Measurements from ENCODE around the gene PLCXD1.
"Not testable (repeated sequence)": the region's sequence is repeated elsewhere in the genome, so short reads cannot be mapped to it uniquely, and the experiment has no call there.

Gene PLCXD1

DNA sequence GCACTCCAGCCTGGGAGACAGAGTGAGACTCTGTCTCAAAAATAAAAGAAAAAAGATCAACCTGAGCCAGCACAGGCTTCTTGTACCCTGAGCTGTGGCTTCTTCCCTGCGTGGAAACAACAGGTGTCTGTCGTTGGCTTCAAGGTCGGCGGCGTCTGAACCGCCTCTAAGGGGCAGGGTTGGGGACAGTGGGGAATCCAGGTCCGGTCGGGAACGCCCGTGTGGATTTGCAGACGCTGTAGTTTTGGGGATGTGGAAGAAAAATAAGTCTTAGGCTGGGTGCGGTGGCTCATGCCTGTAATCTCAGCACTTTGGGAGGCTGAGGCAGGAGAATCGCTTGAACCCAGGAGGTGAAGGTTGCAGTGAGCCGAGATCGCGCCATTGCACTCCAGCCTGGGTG, 17.2 kb upstream of the PLCXD1 start:
- DNase-seq, result not testable (repeated sequence)

DNA sequence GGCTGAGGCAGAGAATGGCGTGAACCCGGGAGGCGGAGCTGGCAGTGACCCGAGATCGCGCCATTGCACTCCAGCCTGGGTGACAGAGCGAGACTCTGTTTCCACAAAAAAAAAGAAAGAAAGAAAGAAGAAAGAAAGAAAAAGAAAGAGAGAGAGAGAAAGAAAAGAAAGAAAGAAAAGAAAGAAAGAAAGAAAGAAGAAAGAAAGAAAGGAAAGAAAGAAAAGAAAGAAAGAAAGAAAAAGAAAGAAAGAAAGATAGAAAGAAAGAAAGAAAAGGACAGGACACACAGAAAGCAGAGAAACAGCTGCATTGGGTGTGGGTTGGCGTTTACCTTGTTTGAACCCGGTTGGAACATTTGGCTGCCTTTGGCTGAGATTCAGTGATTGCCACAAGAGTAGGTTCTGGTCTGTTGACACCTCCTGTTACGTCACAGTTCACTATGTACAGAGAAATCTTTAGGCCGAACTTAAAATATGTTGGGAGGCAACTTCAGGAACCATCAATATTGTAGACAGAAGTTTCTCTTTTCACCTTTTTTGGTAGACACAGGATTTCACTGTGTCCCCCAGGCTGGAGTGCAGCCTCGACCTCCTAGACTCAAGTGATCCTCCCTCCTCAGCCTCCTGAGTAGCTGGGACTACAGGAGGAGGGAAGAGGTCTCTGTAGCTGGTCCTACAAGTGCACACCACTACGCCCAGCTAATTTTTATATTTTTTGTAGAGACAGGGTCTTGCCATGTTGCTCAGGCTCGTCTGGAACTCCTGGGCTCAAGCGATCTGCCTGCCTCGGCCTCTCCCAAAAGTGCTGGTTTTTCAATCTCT, 16.3 kb upstream of the PLCXD1 start:
- DNase-seq, result no peak

DNA sequence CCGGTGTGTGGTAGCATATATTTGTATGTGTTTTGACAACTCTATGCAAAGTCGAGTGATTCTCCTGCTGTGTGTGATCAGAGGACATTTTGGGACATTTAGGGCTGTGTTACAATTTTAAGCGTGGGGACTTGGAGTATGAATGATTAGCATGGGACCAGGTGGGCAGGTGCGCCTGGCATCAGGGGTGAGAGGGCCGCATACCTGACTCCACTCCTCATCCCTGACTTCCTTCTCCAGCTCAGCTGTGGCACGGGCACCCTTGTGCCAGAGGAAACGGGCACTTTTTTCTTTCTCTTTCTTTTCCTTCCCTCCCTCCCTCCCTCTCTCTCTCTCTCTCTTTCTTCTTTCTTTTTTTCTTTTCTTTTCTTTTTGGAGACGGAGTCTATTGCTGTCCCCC, 15.7 kb upstream of the PLCXD1 start:
- no peak for DNase-seq

DNA sequence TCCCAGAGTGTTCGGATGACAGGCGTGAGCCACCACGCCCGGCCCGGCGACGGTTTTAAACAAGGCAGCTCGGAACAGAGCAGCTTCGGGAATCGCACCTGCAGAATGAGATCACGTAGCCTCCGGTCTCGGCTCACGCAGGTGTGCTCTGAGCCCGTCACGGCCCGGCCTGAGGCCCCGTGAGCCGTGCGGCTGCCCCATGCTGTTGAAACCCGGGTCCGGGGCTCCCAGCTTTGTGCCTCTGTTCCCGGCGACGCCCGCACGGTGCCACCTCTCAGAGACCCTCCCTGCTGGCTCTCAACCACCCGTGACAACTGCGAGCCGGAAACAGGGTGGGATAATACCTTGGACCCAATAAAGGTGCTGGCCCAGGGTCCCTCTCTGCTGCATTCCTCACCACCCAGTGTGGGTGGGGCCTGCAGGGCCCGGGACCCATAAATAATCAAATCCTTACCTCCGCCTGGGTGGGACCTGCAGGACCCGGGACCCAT, 13.4 kb upstream of the PLCXD1 start:
- no peak for DNase-seq

DNA sequence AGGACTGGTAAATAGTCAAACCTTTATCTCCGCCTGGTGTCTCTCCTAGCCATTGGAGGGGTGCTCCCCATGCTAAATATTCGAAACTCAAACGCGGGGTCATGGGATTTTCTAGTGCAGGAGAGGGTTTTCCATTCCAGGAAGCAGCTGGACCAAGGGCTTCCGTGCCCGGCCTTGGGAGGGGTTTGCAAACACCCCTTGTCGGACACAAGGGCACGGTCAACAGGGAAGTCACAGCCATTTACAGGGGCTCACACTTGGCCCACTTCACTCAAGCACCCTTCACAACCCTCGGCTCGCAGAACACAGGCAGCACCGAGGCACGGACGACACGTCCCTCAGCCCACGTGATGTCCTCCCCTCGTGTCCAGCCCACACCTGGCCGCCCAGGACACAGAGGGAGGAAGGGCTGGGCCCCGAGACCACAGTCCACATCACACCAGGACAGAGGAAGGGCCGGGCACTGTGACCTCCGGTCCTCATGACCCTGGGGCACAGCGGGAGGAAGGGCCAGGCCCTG, 10.3 kb upstream of the PLCXD1 start:
- no peak for DNase-seq

DNA sequence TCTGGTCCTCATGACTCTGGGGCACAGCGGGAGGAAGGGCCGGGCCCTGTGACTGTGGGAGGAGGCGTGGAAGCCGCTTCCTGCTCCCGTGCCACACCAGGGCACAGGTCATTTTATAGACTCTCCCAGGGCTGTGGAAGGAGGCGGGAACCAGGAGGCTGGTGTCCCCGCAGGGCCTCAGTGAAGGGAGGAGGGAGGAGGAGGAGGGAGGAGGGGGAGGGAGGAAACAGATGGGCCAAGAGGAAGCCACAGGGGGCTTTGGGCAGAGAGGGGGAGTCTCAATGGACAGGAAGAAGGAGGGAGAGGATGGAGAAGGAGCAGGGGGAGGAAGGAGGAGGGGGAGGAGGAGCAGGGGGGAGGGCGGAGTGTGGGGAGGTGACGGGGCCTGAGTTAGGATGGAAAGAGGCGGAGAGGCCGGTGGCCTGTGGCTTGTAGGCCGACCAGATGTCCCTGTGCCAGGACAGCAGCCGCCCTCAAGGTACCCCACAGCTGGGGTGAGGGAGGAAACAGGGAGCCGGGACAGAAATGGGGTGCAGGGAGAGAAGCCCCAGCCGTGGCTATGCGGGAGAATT, 6.2 kb upstream of the PLCXD1 start:
- DNase-seq, result no peak

DNA sequence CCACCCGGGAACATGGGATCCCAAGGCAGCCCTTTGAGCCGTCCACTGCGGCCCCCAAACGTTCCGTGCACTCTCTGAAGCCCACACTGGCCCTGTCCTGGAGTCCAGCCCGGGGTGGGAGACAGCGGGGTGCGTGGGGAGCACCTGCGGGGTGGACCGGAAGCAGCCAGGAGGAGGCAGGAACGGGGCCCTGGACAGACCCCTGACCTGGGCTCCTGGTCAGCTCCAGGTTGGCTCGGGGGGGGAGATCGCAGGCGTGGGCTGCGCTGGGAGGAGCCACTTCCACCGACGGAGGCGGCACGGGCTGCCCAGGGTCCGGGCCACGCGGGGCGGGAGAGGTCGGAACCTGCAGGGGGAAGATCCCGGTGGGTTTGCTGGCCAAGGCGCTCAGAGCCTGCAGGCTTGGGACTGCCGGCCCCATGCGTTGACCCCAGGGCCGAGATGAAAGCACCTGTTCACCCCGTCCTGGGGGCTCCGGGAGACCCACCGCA, 5.7 kb upstream of the PLCXD1 start:
- DNase-seq, result no peak

DNA sequence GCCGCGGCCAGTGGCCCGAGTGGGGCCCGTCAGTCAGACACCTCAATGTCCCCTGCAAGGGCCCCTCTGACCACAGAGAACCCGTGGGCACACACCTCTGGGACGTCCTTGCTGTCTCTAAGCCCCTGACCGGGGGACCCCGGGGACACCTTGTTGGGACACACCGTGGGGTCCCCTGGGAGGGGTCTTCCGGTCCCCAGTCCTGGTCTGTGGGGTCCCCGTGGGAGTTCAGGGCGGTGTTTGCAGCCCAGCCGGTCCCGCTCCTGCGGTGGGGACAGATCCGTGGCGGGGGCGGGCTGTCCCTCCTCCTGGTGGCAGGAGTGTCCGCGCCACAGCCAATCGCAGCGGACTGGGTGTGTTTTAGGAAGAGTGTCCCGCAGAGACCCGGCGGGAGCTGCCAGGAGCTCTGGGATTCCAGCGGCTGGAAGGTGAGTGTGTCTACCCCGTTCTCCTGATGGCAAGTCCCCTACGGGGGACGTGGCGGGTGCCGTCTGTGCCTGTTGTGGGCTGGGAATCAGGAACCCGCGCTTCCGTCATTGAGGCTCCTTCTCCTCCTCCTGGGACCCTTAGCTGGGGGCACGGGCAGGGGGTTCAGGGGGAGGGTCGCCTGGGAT, 5.1 kb upstream of the PLCXD1 start:
- no peak for DNase-seq

DNA sequence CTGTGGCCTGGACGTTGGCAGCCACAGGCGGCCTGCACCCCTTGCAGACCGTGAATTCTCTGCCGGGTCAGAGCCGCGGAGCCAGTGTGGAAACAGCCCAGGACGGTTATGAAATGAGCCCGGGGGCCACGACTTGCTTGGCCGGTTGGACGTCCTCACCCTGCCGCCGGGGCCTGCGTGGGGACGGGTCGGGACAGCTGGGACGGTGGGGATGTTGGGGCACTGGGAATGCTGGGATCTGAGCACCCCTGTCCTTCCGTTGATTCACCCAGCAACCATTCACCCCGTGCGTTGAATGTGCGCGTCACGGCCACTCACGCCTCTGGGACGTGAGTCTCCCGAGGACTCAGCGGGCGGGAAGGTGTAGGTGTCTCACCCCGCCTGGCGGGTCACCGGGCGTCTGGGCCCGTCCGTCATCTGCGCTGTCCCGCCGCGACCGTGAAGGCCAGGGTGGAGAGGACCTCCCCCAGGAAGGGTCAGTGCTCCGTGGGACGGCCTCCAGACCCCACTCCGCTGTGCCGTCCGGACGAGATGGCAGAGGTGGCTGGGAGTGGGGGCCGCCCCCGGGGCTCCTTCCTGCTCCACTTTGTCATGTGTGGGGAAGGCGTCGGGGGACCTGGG, 4.5 kb upstream of the PLCXD1 start:
- DNase-seq, result no peak

DNA sequence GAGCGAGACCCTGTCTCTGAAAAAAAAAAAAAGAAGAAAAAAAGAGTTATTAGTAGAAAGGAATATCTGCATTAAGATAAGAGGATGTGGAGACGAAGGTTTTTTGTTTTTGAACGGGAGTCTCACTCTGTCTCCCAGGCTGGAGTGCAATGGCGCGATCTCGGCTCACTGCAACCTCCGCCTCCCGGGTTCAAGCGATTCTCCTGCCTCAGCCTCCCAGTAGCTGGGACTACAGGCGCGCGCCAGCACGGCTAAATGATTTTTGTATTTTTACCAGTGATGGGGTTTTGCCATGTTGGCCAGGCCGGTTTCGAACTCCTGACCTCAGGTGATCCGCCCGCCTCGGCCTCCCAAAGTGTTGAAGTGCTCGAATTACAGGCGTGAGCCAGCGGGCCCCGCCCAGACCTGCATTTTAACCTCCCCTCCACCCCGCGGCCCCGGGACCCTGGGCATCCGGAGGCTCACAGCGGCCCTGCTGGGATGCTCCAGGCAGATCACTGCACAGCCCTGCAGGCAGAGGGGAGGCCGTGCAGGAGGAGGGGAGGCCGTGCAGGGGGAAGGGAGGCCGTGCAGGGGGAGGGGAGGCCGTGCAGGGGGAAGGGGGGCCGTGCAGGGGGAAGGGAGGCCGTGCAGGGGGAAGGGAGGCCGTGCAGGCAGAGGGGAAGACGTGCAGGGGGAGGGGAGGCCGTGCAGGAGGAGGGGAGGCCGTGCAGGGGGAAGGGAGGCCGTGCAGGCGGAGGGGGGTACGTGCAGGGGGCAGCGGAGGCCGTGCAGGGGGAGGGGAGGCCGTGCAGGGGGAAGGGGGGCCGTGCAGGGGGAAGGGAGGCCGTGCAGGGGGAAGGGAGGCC, 1.2 kb upstream of the PLCXD1 start:
- not testable (repeated sequence) for DNase-seq

DNA sequence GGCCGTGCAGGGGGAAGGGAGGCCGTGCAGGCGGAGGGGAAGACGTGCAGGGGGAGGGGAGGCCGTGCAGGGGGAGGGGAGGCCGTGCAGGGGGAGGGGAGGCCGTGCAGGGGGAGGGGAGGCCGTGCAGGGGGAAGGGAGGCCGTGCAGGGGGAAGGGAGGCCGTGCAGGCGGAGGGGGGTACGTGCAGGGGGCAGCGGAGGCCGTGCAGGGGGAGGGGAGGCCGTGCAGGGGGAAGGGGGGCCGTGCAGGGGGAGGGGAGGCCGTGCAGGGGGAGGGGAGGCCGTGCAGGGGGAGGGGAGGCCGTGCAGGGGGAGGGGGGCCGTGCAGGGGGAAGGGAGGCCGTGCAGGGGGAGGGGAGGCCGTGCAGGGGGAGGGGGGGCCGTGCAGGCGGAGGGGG, 459 bp upstream of the PLCXD1 start:
- DNase-seq, result not testable (repeated sequence)

DNA sequence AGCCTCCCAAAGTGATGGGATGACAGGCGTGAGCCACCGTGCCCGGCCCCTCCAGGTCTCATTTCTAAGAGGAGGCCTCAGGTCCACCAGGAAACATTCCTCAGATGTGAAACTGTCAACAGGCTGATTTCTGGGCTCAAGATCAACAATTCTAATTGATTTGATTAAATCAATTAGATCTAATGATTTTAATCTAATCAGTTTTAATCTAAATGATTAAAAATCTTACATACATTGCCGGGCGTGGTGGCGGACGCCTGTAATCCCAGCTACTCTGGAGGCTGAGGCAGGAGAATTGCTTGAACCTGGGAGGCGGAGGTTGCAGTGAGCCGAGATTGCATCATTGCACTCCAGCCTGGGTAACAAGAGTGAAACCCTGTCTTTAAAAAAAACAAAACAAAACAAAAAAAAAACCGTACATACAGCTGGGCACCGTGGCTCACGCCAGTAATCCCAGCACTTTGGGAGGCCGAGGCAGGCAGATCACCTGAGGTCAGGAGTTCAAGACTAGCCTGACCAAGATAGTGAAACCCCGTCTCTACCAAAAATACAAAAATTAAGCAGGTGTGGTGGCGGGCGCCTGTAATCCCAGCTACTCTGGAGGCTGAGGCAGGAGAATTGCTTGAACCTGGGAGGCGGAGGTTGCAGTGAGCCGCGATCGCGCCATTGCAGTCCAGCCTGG, 960 bp downstream of the PLCXD1 start:
- not testable (repeated sequence) for DNase-seq

DNA sequence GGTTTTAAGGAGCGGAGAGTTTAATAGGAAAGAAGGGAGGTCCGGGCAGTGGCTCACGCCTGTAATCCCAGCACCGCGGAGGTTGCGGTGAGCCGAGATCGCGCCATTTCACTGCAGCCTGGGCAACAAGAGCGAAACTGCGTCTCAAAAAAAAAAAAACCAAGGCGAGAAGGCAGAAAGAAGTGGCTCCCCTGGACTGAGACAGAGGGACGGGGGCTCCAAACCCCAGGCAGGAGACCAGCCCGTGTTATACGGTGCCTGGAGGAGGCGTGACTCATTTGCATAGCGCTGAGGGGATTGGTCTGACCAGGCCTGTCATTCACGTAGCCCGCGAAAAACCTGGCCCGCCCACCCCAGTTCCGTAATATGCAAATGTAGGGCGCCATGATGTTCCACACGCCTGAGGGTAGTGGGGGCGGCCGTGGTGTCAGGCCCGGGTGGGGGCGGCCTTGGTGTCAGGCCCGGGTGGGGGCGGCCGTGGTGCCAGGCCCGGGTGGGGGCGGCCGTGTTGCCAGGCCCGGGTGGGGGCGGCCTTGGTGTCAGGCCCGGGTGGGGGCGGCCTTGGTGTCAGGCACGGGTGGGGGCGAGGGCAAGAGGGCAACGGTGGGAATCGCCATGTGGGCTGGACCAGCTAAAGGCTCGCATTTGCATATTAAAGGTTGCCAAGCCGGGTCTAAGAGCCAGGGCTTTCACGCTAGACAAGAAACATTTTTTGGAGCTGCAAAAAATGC, 2.1 kb downstream of the PLCXD1 start:
- no peak for DNase-seq

DNA sequence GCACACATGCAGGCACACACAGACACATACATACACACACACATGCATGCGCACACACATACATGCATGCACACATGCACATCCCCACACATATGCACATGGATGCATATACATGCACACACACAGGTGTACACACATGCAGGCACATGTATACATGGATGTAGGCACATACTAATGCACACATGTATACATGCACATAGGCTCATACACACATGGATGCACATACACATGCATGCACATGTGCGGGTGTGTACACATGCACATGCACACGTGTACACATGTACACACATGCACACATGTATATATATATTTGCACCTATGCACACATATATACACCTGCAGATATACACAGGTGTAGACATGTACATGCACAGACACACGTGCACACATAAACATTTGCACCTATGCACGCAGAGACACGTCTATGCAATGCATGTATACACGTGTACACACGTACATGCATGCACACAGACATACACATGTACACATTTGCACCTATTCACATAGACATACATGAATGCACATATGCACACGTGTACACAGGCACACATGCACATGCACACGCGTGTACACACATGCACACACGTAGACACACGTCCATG, 4.0 kb downstream of the PLCXD1 start:
- DNase-seq, result no peak

DNA sequence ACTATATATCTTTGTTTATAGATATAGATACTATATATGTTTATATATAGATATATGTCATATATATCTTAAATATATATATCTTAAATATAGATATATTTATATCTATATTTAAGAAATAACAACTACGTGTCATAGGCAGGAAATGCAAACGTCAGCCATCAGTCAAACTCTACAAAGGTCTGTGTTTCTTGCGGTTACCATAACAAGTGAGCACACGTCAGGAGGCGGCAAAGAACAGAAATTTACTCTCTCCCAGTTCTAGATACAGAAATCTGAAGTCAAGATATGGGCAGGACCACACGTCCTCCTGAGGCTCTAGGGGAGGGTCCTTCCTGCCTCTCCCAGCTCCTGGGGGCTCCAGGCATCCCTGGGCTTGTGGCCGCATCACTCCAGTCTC, 6.5 kb downstream of the PLCXD1 start:
- no peak for DNase-seq

DNA sequence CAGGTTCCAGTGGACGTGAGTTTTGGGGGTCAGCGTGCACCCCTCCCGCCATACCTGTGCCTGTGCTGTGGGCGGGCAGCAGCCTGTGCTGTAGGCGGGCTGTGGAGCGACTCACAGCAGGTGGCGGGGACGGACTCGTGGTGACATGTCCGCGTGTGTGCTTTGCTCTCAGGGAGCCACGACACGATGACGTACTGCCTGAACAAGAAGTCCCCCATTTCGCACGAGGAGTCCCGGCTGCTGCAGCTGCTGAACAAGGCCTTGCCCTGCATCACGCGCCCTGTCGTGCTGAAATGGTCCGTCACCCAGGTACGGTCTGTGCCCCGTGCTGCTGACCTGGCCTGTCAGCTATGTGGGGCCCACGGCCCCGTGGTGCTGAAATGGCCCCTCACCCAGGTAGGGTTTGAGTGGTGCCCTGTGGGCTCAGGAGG, 7.4 kb downstream of the PLCXD1 start:
- DNase-seq, result no peak

DNA sequence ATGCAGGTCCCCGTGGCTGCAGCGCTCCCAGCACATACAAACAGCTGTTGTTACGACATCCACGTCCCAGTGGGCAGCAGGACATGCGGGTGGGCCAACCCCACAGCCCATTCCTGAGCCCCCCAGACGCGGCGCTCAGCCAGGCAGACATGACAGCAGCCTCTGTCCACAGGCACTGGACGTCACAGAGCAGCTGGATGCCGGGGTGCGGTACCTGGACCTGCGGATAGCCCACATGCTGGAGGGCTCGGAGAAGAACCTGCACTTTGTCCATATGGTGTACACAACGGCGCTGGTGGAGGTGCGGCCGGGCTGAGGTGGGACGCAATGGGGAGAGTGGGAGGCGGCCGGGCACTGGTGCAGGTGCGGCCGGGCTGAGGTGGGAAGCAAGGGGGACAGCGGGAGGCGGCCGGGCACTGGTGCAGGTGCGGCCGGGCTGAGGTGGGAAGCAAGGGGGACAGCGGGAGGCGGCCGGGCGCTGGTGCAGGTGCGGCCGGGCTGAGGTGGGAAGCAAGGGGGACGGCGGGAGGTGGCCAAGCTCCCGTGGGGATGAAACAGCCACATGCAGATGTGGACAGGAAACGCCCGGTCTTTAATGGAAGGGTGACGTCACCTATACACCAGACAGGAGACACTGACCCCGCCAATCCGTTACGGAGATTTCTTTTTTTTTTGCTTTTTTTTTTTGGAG, 9.4 kb downstream of the PLCXD1 start:
- no peak for DNase-seq

DNA sequence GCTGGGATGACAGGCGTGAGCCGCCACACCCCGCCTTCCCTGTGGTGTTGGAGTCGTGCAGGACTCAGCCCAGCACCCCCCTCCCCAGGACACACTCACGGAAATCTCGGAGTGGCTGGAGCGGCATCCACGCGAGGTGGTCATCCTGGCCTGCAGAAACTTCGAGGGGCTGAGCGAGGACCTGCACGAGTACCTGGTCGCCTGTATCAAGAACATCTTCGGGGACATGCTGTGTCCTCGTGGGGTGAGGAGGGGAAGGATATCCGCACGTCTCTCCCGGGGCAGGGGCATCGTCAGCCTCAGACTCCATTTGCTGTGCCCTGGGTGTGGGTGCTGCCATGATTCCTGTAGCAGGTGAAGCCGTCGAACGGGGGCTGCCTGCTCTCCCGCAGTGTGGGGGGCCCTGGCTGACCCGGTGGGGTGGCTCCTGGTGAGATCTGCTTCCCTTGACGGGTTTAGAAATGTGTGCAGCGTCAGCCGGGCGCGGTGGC, 10.3 kb downstream of the PLCXD1 start:
- DNase-seq, result no peak

Data from kidney glomerular epithelial cell (primary cell).